GM06990 (cell line): Measurements from ENCODE around the gene PTPRD.

ENCODE experiments used
- DNase-seq: peaks from one replicate; pipeline ENCODE4 v3.0.0-alpha.2; 2011; ENCODE audit not compliant: insufficient read length; ENCODE audit errors: extremely low read depth
- H3K27me3 ChIP-seq: replicated peaks from 2 replicates; pipeline ENCODE4 v1.6.0; 2011; ENCODE audit warnings: low read length; ENCODE audit not compliant: control insufficient read depth, insufficient read depth
- H3K36me3 ChIP-seq: 2 replicates; pipeline ENCODE4 v1.5.1; 2011; ENCODE audit warnings: low read length; ENCODE audit not compliant: control insufficient read depth, insufficient read depth
- H3K4me3 ChIP-seq: replicated peaks from 2 replicates; pipeline ENCODE4 v1.5.1; 2011; ENCODE audit warnings: low read depth, mild to moderate bottlenecking, control low read depth, low read length
- CTCF ChIP-seq: IDR thresholded peaks from 2 replicates; pipeline ENCODE4 v1.5.1; 2011; ENCODE audit warnings: low read length, control low read depth, mild to moderate bottlenecking, inconsistent platforms; ENCODE audit not compliant: insufficient read depth, poor library complexity, severe bottlenecking

Gene PTPRD

GRCh38 chr9:8679371-8679822, 1933.4 kb downstream of the PTPRD start:
- no peak for DNase-seq
- no peak for TF ChIP-seq CTCF
- Histone ChIP-seq H3K36me3 (no peaks in the 10 kb centered on the region), H3K4me3 (no peak overlapping the region), H3K27me3 (no peaks in the 10 kb centered on the region)

GRCh38 chr9:8677741-8678140, 1935.1 kb downstream of the PTPRD start:
- Histone ChIP-seq H3K36me3 (no peaks in the 10 kb centered on the region), H3K4me3 (no peak overlapping the region), H3K27me3 (no peaks in the 10 kb centered on the region)
- DNase-seq, result no peak
- no peak for TF ChIP-seq CTCF

- no peaks in the 10 kb centered on the region for H3K27me3 ChIP-seq
- no peak overlapping the region for H3K4me3 ChIP-seq
- TF ChIP-seq CTCF, result no peak
- H3K36me3 ChIP-seq, result no peaks in the 10 kb centered on the region
- DNase-seq, result no peak
Measured at GRCh38 chr9:8674536-8674935, 1938.3 kb downstream of the PTPRD start.

- TF ChIP-seq CTCF, result no peak
- H3K27me3 ChIP-seq, result no peaks in the 10 kb centered on the region
- H3K36me3 ChIP-seq, result no peaks in the 10 kb centered on the region
- DNase-seq, result no peak
- no peak overlapping the region for H3K4me3 ChIP-seq
Measured at GRCh38 chr9:8673830-8674229, 1939.0 kb downstream of the PTPRD start.

- TF ChIP-seq CTCF, result no peak
- Histone ChIP-seq H3K4me3 (no peak overlapping the region), H3K27me3 (no peaks in the 10 kb centered on the region), H3K36me3 (no peaks in the 10 kb centered on the region)
- DNase-seq, result no peak
Measured at GRCh38 chr9:8670751-8671150, 1942.1 kb downstream of the PTPRD start.

- no peak overlapping the region for H3K4me3 ChIP-seq
- no peak for TF ChIP-seq CTCF
- no peaks in the 10 kb centered on the region for H3K27me3 ChIP-seq
- H3K36me3 ChIP-seq, result no peaks in the 10 kb centered on the region
- no peak for DNase-seq
Measured at GRCh38 chr9:8668751-8669150, 1944.1 kb downstream of the PTPRD start.
